Loucy (cell line): ENCODE measurements around the gene PRR7.

Experiments used
- H2AFZ ChIP-seq: fragments of 200-600 bp; sonication (generic); 2 replicates; pipeline ENCODE4 v1.6.0; 2016; ENCODE audit warnings: antibody characterized with exemption, mild to moderate bottlenecking, low read length, moderate library complexity
- H3F3A ChIP-seq: fragments of 200-600 bp; 2 replicates; pipeline ENCODE4 v1.6.0; 2016; ENCODE audit warnings: antibody characterized with exemption, low read depth, mild to moderate bottlenecking
- H3K27me3 ChIP-seq: fragments of 200-600 bp; sonication (generic); 2 replicates; pipeline ENCODE4 v1.6.1; 2014; ENCODE audit warnings: low read length, mild to moderate bottlenecking; ENCODE audit not compliant: insufficient read depth, poor library complexity, severe bottlenecking
- H3K36me3 ChIP-seq: fragments of 200-600 bp; sonication (generic); 2 replicates; pipeline ENCODE4 v1.6.1; 2016; ENCODE audit warnings: low read length; ENCODE audit not compliant: insufficient read depth
- H3K4me1 ChIP-seq: fragments of 200-600 bp; sonication (generic); 2 replicates; pipeline ENCODE4 v1.5.1; 2014; ENCODE audit warnings: low read length, mild to moderate bottlenecking; ENCODE audit not compliant: insufficient read depth, poor library complexity, severe bottlenecking
- H3K4me2 ChIP-seq: fragments of 200-600 bp; sonication (generic); 2 replicates; pipeline ENCODE4 v1.6.0; 2014; ENCODE audit warnings: antibody characterized with exemption, low read length, low read depth, mild to moderate bottlenecking; ENCODE audit not compliant: poor library complexity, severe bottlenecking
- H3K4me3 ChIP-seq: fragments of 200-600 bp; sonication (generic); 2 replicates; pipeline ENCODE4 v1.5.1; 2014; ENCODE audit warnings: low read length, mild to moderate bottlenecking, mixed read lengths; ENCODE audit not compliant: poor library complexity, severe bottlenecking
- H3K79me2 ChIP-seq: fragments of 200-600 bp; sonication (generic); 2 replicates; pipeline ENCODE4 v1.6.1; 2014; ENCODE audit warnings: low read length; ENCODE audit not compliant: insufficient read depth
- H3K9ac ChIP-seq: fragments of 200-600 bp; sonication (generic); 2 replicates; pipeline ENCODE4 v1.6.0; 2014; ENCODE audit warnings: mild to moderate bottlenecking, low read depth, low read length, moderate library complexity; ENCODE audit not compliant: poor library complexity, severe bottlenecking
- H3K9me2 ChIP-seq: fragments of 200-600 bp; sonication (generic); replicated peaks from 2 replicates; pipeline ENCODE4 v1.6.1; 2016; ENCODE audit warnings: low read depth, low read length, mixed read lengths
- H3K9me3 ChIP-seq: fragments of 200-600 bp; sonication (generic); 2 replicates; pipeline ENCODE4 v1.6.1; 2014; ENCODE audit warnings: mild to moderate bottlenecking, antibody characterized with exemption, low read length, low read depth; ENCODE audit not compliant: insufficient read depth
- H4K20me1 ChIP-seq: fragments of 200-600 bp; sonication (generic); 2 replicates; pipeline ENCODE4 v1.6.0; 2014; ENCODE audit warnings: antibody characterized with exemption, low read length, mild to moderate bottlenecking; ENCODE audit not compliant: insufficient read depth, poor library complexity, severe bottlenecking
- EZH2phosphoT487 ChIP-seq: fragments of 200-600 bp; IDR thresholded peaks from 2 replicates; pipeline ENCODE4 v1.6.1; 2018; ENCODE audit warnings: antibody characterized with exemption, mild to moderate bottlenecking, moderate library complexity, borderline replicate concordance
- TF ChIP-seq, protein P1 (sequence below): fragments of 200-600 bp; sonication (generic); conservative IDR thresholded peaks from 2 replicates; pipeline ENCODE4 v1.5.1; 2014; ENCODE audit warnings: mild to moderate bottlenecking, antibody characterized with exemption, low read length

PRR7 gene, protein sequence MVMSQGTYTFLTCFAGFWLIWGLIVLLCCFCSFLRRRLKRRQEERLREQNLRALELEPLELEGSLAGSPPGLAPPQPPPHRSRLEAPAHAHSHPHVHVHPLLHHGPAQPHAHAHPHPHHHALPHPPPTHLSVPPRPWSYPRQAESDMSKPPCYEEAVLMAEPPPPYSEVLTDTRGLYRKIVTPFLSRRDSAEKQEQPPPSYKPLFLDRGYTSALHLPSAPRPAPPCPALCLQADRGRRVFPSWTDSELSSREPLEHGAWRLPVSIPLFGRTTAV

DNA sequence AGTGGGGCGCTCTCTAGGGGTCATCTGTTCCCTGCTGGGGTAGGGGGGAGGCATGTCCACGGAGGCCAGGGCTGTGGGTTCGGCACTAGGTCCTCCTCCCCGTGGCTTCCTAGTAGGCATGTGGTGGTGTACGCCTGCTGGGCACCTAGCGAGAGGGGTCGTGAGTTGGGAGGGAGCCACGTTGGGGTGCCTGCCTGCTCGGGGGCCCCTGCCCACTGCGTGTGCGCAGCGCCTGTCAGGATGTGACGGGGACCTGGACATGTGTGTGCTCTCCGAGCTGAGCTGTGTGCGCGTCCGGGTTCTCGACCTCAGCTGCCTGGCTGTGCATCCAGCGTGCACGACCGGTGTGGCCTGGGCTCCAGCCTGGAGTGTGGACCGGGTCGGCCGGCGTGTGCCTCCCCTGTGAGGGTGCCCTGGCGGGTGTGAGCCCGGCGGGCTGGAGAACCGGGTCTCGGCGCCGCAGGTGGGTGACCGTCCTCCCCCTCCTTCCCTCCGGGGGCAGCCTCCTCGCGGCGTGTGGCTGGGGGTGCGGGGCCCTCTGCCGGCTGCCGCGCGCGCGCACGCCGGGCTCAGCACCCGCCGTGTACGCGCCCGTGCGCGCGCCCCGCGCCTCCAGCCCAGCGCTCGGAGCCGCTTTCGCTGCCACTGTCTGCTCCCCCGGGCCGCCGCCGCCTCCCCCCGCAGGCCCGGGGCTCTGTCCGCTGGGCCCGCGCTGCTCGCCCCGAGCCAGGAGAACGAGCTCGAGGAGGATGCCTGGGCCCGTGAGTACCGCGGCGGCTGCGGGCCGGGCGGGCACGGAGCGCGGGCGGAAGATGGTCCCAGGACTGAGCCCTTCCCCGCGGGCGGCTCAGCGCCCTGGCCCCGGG lies at the start of gene PRR7:
TSS of gene PRR7 (plus strand) at position 615 of the 866 bp plus-strand sequence. CDS start 8,254 bp downstream, outside the sequence.
- H3F3A ChIP-seq = no peaks in the 10 kb centered on the region
- H3K9ac ChIP-seq = peak within 1 kb of the TSS; percentile 67
- peak within 1 kb of the TSS; percentile 72 for H3K4me3 ChIP-seq
- H3K27me3 ChIP-seq = no peaks in the 10 kb centered on the region
- no peak within 1 kb of the TSS for H2AFZ ChIP-seq
- no peaks in the 10 kb centered on the region for H3K4me1 ChIP-seq
- H3K9me2 ChIP-seq = no peaks in the 10 kb centered on the region
- no peaks in the 10 kb centered on the region for H3K9me3 ChIP-seq
- H4K20me1 ChIP-seq = no peaks in the 10 kb centered on the region
- no peaks in the 10 kb centered on the region for H3K36me3 ChIP-seq
- TF ChIP-seq, protein P1, sequence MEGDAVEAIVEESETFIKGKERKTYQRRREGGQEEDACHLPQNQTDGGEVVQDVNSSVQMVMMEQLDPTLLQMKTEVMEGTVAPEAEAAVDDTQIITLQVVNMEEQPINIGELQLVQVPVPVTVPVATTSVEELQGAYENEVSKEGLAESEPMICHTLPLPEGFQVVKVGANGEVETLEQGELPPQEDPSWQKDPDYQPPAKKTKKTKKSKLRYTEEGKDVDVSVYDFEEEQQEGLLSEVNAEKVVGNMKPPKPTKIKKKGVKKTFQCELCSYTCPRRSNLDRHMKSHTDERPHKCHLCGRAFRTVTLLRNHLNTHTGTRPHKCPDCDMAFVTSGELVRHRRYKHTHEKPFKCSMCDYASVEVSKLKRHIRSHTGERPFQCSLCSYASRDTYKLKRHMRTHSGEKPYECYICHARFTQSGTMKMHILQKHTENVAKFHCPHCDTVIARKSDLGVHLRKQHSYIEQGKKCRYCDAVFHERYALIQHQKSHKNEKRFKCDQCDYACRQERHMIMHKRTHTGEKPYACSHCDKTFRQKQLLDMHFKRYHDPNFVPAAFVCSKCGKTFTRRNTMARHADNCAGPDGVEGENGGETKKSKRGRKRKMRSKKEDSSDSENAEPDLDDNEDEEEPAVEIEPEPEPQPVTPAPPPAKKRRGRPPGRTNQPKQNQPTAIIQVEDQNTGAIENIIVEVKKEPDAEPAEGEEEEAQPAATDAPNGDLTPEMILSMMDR = no peak
- no peak for TF ChIP-seq EZH2phosphoT487
- peak within 1 kb of the TSS; percentile 80 for H3K4me2 ChIP-seq
- no peaks in the 10 kb centered on the region for H3K79me2 ChIP-seq

DNA sequence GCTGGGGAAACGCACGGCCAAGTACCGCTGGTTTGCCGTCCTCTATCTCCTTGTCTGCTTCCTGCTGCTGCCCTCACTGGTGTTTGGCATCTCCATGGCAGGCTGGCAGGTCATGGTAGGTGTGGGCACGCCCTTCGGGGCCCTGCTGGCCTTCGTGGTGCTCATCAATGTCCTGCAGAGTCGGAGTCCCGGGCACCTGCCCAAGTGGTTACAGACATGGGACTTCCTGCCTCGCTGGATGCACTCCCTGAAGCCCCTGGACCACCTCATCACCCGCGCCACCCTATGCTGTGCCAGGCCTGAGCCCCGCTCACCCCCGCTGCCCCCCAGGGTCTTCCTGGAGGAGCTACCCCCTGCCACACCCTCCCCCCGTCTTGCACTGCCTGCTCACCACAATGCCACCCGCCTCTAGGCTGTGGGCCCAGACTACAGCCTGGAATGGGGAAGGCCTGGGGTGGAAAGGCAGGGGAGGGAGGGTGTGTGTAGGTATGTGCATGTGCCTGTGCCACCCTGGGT lies 48.7 kb upstream of the PRR7 start:
- Histone ChIP-seq H2AFZ (no peak overlapping the region), H3K9me2 (no peaks in the 10 kb centered on the region), H4K20me1 (no peaks in the 10 kb centered on the region), H3K9ac (no peak overlapping the region), H3K4me1 (peaks cover 2% of the 10 kb centered on the region), H3K9me3 (no peaks in the 10 kb centered on the region), H3K4me2 (no peak overlapping the region), H3K27me3 (no peaks in the 10 kb centered on the region), H3K36me3 (no peaks in the 10 kb centered on the region), H3K4me3 (no peak overlapping the region), H3F3A (no peaks in the 10 kb centered on the region), H3K79me2 (no peaks in the 10 kb centered on the region)
- TF ChIP-seq, protein P1 = no peak
- no peak for TF ChIP-seq EZH2phosphoT487

DNA sequence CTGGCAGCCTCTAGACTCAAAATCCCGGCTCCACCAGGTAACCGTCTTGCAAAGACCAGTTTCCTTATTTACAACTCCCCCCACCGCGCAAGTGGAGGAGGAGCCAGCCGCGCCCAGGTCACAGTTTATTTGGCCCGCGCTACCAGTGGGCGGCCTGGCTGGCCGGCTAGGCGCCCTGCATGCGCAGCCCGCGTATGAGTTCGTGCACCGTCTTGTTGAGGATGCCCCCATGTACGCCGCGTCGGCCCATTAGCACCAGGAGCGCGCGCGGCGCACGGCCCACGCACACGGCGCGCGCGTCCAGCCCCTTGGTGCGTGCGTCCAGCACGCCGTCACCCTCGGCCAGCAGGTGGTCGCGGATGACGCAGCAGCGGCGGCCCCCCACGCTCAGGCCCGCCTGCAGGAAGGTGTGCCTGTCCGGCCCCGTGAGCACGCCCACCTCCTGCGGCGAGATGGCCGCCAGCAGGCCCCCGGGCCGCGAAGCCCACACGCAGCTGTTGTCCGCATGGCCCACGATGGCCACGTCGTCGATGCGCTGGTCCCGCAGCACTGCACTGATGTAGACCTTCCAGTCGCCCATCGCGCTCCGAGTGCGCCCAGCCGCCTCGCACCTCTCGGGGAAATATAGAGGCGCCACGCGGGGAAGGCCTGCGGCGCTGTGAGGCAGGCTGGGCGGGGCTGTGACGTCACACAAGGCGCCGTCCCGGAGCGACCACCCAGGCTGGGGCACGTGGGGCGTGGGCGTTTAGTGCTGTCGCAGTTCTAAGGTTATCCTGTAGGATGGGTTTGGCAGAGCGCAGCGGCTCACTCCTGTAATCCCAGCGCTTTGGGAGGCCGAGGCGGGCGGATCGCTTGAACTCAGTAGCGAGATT lies 46.4 kb upstream of the PRR7 start, which contains the start of gene PFN3:
TSS of gene PFN3 (minus strand) at position 665 of the 872 bp plus-strand sequence. CDS start at position 580, 85 bp downstream.
- H3F3A ChIP-seq = no peaks in the 10 kb centered on the region
- H3K36me3 ChIP-seq = no peaks in the 10 kb centered on the region
- no peak within 1 kb of the TSS for H3K4me2 ChIP-seq
- H3K9me3 ChIP-seq = no peaks in the 10 kb centered on the region
- H3K27me3 ChIP-seq = no peaks in the 10 kb centered on the region
- H3K4me1 ChIP-seq = peaks cover 8% of the 10 kb centered on the region
- no peak within 1 kb of the TSS for H3K4me3 ChIP-seq
- no peaks in the 10 kb centered on the region for H3K79me2 ChIP-seq
- H2AFZ ChIP-seq = no peak within 1 kb of the TSS
- no peak within 1 kb of the TSS for H3K9ac ChIP-seq
- TF ChIP-seq, protein P1 = no peak
- no peak for TF ChIP-seq EZH2phosphoT487
- H3K9me2 ChIP-seq = no peaks in the 10 kb centered on the region
- H4K20me1 ChIP-seq = no peaks in the 10 kb centered on the region
